Measurements from ENCODE around the gene HARS1.

DNA sequence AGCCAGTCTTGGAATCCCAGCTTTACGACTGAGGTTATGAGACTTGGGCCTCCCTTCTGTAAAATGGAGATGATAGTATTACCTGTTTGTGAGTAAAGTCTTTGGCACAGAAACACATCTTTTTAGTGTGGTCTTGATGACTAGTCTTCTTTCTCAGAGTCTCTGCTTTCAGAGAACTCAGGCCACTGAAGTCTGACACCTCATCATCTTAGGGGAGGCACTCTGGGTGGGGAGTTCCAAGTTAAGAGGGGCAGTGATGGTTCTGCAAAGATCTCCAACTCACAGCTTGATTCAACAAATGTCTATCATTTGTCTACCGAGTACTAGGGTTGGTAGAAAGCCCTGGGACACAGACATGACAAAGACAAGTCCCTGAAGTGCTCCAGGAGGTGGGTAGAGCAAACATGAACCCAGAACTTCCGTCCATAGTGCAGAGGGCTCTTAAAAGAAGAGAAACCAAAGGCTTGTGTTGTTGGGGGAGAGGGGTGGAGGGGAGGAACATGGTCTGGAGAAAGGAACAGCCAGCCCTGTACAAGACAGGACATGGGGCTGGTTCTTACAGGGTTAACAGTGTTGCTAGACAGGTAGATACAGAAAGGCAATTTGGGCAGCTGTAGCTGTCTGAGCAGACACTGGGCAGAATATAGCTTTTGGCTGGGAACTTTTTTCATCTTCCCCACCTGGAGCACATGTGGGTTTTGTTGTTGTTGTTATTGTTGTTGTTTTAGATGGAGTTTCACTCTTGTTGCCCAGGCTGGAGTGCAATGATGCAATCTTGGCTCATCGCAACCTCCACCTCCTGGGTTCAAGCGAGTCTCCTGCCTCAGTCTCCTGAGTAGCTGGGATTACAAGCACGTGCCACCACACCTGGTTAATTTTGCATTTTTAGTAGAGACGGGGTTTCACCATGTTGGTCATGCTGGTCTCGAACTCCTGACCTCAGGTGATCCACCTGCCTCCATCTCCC lies 55.6 kb downstream of the HARS1 start:
- TF ChIP-seq, protein P1, sequence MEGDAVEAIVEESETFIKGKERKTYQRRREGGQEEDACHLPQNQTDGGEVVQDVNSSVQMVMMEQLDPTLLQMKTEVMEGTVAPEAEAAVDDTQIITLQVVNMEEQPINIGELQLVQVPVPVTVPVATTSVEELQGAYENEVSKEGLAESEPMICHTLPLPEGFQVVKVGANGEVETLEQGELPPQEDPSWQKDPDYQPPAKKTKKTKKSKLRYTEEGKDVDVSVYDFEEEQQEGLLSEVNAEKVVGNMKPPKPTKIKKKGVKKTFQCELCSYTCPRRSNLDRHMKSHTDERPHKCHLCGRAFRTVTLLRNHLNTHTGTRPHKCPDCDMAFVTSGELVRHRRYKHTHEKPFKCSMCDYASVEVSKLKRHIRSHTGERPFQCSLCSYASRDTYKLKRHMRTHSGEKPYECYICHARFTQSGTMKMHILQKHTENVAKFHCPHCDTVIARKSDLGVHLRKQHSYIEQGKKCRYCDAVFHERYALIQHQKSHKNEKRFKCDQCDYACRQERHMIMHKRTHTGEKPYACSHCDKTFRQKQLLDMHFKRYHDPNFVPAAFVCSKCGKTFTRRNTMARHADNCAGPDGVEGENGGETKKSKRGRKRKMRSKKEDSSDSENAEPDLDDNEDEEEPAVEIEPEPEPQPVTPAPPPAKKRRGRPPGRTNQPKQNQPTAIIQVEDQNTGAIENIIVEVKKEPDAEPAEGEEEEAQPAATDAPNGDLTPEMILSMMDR (IDR thresholded peaks at IDR 0.05): no peak
- no peak for TF ChIP-seq POLR2A (IDR thresholded peaks at IDR 0.05)
